ENCODE measurements around the gene SPPL2B.

The SPPL2B gene

GRCh38 chr19:2302319-2303210 lies 25.9 kb upstream of the SPPL2B start:
- peak; percentile 56 for DNase-seq

- no peak for DNase-seq
These were observed 25.2 kb upstream of the SPPL2B start for GRCh38 chr19:2303211-2303798.

- no peak for DNase-seq
These were observed 22.8 kb upstream of the SPPL2B start for GRCh38 chr19:2305452-2306280.

DNA sequence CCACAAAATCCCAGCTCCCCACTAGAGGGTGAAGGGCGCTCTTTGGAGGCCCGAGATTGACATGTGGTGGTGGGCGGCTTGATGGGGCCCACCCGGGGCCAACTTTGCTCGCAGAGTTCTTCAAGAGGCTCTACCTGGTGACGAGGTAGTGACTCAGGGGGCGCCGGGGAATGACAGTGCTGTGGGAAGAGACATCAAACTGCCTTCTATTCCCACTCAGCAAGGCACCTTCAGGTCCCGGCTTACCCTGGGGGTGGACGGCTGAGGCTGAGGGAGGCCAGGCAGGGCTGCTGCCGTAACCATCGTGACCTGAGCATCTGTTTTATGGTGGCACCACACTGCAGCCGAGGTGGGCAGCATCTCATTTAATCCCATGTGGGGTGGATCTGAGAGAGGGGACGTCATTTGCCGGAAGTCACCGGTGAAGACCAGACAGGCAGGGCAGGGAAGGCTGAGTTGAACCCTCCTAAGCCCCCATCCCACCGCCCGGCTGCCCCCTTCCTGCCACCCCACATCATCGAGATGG lies 22.1 kb upstream of the SPPL2B start:
- DNase-seq = no peak

- no peak for DNase-seq
These were observed 21.5 kb upstream of the SPPL2B start for GRCh38 chr19:2306971-2307370.

DNA sequence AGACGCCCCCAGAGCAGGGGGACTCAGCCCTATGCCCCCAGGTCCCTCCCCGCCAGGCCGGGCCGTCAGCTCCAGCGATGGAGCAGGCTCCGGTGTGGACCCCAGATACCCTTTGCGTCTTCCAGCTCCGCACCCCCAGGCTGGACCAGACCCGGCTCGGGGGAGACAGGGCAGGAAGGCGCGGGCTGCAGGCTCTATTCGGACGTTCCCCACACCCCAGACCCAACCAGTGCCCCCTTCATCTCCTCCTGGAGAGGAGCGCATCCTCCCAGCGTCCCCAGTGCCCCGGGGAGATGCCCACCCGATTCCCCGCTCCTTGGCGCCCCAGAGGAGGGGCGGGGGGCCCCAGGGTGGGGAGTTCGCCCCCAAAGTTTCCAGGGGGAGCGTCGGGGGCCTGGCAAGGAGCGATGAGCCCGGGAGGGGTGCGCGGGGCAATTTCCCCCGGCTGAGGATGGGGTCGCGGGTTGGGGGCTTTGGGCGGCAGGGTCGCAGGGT lies 20.9 kb upstream of the SPPL2B start:
- DNase-seq = no peak

DNA sequence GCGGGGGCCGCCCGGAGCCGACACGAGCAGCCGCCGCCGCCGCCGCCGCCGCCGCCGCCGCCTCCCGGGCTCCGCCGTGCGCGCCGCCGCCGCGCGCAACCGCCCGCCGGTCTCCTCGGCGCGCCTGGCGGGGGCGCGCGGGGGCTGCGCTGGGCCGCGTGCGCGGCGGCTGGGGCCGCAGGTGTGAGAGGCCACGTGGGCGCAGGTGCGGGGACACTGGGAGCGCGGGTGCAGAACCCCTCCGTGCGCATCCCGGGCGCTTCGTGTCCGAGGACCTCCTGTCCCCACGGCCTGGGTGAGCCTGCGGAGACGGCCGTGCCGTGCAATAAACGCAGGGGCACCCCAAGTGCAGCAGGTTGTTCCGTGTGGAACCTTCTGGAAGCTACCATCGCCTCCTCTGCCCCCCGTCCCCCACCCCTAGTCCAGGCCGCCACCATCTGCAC lies 20.3 kb upstream of the SPPL2B start, which contains the start of gene LINGO3:
Gene LINGO3 (minus strand): TSS at position 41 of the 443 bp plus-strand sequence. CDS start 16,378 bp downstream, outside the sequence.
- DNase-seq = no peak

- no peak for DNase-seq
These were observed 18.6 kb upstream of the SPPL2B start for GRCh38 chr19:2309734-2310362.

- no peak for DNase-seq
These were observed 17.4 kb upstream of the SPPL2B start for GRCh38 chr19:2311093-2311492.

GRCh38 chr19:2312820-2313501 lies 15.5 kb upstream of the SPPL2B start:
- DNase-seq = no peak

GRCh38 chr19:2315121-2315817 lies 13.2 kb upstream of the SPPL2B start:
- DNase-seq = no peak

DNA sequence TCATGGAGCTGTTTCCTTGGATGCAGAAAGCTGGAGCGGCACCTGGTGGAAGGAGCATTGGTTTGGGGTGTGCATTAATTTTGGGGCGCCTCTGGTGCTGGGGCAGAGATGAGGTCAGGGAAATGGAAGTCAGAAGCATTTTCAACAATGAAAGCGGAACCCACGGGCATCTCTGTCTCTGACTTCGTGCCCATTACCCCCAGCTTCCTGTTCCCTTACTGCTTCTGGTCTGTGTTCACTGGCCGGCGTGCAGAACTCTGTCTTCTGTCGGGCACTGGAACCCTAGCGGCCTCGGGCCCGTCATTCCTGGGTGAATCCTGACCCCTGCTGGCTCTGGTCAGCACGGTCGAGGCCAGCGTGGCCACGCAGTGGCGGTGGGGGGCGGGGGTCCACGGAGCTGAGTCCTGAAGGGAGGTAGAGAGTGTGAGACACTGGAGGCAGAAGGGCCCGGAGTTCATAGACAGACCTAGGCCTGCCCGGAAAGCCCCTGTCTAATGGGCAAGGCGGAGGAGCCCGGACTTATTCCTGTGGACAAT lies 12.6 kb upstream of the SPPL2B start:
- DNase-seq = peak; percentile 91

GRCh38 chr19:2317300-2317699 lies 11.2 kb upstream of the SPPL2B start:
- DNase-seq = no peak

DNA sequence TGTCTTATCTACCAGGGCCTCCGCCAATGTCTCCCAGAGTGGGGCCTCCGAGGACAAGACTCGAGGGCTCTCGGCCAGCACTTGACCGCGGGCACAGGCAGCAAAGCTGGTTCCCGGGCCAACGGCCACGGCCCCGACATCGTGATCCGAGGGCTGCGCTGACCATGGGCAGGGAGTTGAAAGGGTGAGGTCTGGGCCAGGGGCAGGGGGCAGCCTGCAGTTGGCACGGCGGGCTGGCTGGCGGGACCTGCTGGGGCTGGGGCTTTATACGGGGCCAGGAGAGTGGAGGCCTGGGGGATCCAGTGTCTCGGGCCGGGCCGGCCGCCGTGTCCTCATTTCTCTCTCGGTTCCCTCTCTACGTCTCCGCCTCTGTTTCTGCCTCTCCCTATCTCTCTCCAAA lies 10.7 kb upstream of the SPPL2B start:
- no peak for DNase-seq

GRCh38 chr19:2318923-2319322 lies 9.6 kb upstream of the SPPL2B start:
- no peak for DNase-seq

DNA sequence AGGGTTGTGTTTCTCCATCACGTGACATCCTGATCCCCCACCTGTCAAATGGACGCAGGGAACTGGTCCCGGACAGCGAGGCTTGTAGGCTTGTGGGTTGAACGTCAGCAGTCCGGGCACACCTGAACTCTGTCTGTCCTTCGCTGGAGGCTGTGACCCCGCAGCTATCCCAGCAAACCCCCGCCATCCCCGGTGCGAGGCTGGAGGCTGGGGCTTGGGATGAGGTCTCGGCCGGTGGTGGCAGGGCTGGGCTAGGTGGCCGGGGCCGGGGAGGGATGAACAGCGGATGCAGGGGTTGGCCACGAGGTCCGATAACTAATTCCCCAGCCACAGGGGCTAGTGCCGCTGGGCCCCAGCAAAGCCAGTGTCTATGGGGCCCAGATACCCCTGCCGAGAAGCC lies 8.9 kb upstream of the SPPL2B start:
- DNase-seq = no peak

GRCh38 chr19:2320049-2320448 lies 8.4 kb upstream of the SPPL2B start:
- DNase-seq = no peak

DNA sequence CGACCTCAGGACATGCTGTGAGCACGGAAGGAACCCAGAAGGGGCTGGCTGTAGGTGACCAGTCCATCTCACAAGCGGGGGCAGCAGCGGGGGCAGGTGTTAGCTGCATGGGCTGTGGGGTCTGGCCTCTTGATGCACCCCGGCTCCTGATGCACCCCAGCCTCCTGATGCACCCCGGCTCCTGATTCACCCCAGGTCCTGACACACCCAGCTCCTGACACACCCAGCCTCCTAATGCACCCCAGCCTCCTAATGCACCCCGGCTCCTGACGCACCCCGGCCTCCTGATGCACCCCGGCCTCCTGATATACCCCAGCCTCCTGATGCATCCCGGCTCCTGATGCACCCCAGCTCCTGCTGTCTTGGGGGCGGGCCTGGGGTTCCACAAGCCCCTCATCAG lies 7.5 kb upstream of the SPPL2B start:
- DNase-seq = no peak

GRCh38 chr19:2321565-2322283 lies 6.8 kb upstream of the SPPL2B start:
- no peak for DNase-seq

- DNase-seq = no peak
These were observed 4.8 kb upstream of the SPPL2B start for GRCh38 chr19:2323707-2324106.
